BE2C (cell line): Measurements from ENCODE around the gene HOMER3.
"Not testable (repeated sequence)": the region's sequence is repeated elsewhere in the genome, so short reads cannot be mapped to it uniquely, and the experiment has no call there.

ENCODE experiments used
- DNase-seq: peaks from one replicate; pipeline ENCODE4 v3.0.0-alpha.2; 2020
- H3K27me3 ChIP-seq: fragments of 250-450 bp; sonication (Bioruptor Pico); 2 replicates; pipeline ENCODE4 v1.5.1; 2020; ENCODE audit warnings: mild to moderate bottlenecking
- H3K36me3 ChIP-seq: fragments of 250-450 bp; sonication (Bioruptor Pico); 2 replicates; pipeline ENCODE4 v1.5.1; 2020; ENCODE audit warnings: mild to moderate bottlenecking
- H3K4me1 ChIP-seq: fragments of 250-450 bp; sonication (Bioruptor Pico); 2 replicates; pipeline ENCODE4 v1.5.1; 2020
- H3K4me3 ChIP-seq: 2 replicates; pipeline ENCODE4 v1.5.1; 2011; ENCODE audit warnings: low read depth, low read length
- H3K9me3 ChIP-seq: fragments of 250-450 bp; sonication (Bioruptor Pico); 2 replicates; pipeline ENCODE4 v1.5.1; 2020
- CTCF ChIP-seq: IDR thresholded peaks from 2 replicates; pipeline ENCODE4 v1.5.1; 2012; ENCODE audit warnings: mild to moderate bottlenecking, low read depth, low read length

The HOMER3 gene

GRCh38 chr19:18919086-18919899 is 21.7 kb downstream of the HOMER3 start, which contains the start of the genes COPE and DDX49:
Gene COPE, minus strand, starts transcription at chr19:18919387. Its CDS starts 39 bp downstream, at chr19:18919348.
Gene DDX49, plus strand, starts transcription at chr19:18919715. Its CDS starts 27 bp downstream, at chr19:18919742.
- peaks cover 3% of the 10 kb centered on the region; the same call in 1 of the 2 replicates for H3K4me1 ChIP-seq
- DNase-seq, result peak; percentile 96
- no peaks in the 10 kb centered on the region for H3K27me3 ChIP-seq
- H3K36me3 ChIP-seq, result peaks cover 29% of the 10 kb centered on the region
- no peak for TF ChIP-seq CTCF
- H3K9me3 ChIP-seq, result no peaks in the 10 kb centered on the region
- H3K4me3 ChIP-seq, result peak within 1 kb of the TSS; percentile 100

DNA sequence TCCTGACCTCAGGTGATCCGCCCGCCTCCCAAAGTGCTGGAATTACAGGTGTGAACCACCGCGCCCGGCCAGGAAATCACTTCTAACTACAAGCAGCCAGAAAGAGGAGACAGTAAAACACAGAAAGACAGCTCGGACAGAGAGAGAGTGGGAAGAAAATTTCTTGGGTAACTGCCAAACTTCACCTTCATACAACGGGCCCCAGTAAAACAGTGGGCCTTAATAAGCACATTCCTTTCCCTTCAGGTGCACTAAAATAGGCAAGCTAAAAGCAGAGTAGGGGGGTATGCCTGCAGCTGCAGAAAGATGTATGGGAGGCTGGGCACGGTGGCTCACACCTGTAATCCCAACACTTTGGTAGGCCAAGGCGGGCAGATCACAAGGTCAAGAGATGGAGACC is 23.4 kb downstream of the HOMER3 start:
- not testable (repeated sequence) for H3K4me1 ChIP-seq, H3K9me3 ChIP-seq, H3K27me3 ChIP-seq, H3K4me3 ChIP-seq, DNase-seq
- H3K36me3 ChIP-seq, result peaks cover 16% of the 10 kb centered on the region

DNA sequence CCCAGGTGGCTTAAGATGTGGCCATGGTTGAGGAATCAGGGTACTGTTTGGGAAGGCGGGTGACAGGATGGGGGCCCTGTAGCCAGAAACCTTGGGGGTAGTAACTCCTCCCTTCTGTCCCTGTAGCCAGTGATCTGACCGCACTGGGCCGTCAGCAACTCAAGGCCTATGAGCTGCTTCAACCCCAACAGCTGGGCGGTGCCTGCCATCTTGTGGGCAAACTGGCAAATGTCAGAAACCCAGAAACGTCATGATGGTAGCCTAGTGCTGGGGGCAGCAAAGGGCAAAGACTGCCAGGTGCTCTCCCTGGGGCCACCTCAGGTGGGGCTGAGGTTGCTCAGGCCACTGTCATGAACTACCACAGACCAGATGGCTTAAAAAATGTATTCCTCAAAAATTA is 25.4 kb downstream of the HOMER3 start:
- DNase-seq, result peak; percentile 78
- Histone ChIP-seq H3K4me3 (no peak overlapping the region), H3K36me3 (no peaks in the 10 kb centered on the region; the same call in none of the 2 replicates), H3K9me3 (no peaks in the 10 kb centered on the region), H3K4me1 (peaks cover 3% of the 10 kb centered on the region; the same call in 1 of the 2 replicates), H3K27me3 (no peaks in the 10 kb centered on the region)
- TF ChIP-seq CTCF, result peak; percentile 73

- DNase-seq, result no peak
- Histone ChIP-seq H3K4me3 (no peak overlapping the region), H3K27me3 (no peaks in the 10 kb centered on the region), H3K9me3 (no peaks in the 10 kb centered on the region), H3K36me3 (no peaks in the 10 kb centered on the region; the same call in none of the 2 replicates), H3K4me1 (no peaks in the 10 kb centered on the region)
- no peak for TF ChIP-seq CTCF
Observed at GRCh38 chr19:18913466-18913865, 27.6 kb downstream of the HOMER3 start.

DNA sequence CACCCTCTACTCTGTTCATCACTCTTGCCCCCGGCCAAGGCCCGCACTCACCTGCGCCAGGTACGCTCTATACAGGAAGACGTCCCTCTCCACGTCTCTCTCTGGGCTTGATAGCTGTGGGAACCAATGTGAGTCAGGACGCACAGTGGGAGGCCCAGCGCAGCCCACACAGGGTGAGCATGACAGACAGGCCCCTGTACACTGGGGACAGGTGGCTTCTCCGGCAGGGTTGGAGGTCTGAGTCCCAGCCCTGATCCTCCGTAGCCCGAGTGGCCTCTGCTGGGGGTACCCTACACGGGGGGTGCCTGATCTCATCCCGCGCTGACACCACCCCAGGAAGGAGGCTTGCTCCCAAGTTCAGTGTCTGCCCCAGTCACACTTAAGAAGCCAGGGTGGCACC is 28.1 kb downstream of the HOMER3 start:
- H3K9me3 ChIP-seq, result no peaks in the 10 kb centered on the region
- no peak overlapping the region for H3K4me3 ChIP-seq
- no peaks in the 10 kb centered on the region for H3K27me3 ChIP-seq
- no peaks in the 10 kb centered on the region; the same call in none of the 2 replicates for H3K36me3 ChIP-seq
- H3K4me1 ChIP-seq, result no peaks in the 10 kb centered on the region
- peak; percentile 10 for DNase-seq
- TF ChIP-seq CTCF, result no peak

DNA sequence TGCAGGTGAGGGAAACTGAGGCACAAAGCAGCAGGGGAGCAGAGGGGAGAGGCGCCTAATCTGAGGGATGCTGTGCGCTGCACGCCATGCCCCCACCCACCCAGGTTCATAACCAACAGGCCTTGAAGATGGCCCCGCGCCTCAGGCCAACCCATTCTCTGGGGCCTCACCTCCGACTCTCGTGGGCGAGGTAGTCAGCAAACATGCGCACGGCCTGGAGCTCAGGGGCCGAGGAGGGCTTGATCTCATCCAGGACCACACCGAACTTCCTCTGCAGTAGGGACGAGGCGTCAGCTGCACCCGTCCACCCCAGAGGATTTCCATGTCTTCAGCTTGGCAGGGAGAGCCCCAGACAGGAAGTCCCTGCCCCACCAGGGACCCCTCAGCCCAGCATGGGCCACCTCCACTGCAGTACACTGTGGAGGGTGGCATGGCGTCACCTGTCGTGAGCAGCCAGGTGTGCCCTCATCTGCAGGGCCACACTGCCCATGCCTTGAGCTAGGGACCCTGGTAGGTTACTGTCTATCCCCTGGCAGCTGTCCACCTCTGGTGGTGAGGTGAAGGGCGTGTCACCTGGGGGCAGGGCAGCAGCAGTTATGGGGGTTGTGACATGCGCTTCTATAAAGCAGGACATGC is 30.1 kb downstream of the HOMER3 start:
- no peak for DNase-seq
- TF ChIP-seq CTCF, result no peak
- no peaks in the 10 kb centered on the region for H3K4me1 ChIP-seq
- no peak overlapping the region for H3K4me3 ChIP-seq
- H3K36me3 ChIP-seq, result peaks cover 10% of the 10 kb centered on the region
- H3K9me3 ChIP-seq, result no peaks in the 10 kb centered on the region
- H3K27me3 ChIP-seq, result no peaks in the 10 kb centered on the region
